Iris pigment epithelial cell (primary cell): Measurements from ENCODE around the gene CDK5RAP2.

Experiments
- DNase-seq: peaks from one replicate; pipeline ENCODE4 v3.0.0-alpha.2; 2011; ENCODE audit warnings: low read depth

CDK5RAP2 gene

DNA sequence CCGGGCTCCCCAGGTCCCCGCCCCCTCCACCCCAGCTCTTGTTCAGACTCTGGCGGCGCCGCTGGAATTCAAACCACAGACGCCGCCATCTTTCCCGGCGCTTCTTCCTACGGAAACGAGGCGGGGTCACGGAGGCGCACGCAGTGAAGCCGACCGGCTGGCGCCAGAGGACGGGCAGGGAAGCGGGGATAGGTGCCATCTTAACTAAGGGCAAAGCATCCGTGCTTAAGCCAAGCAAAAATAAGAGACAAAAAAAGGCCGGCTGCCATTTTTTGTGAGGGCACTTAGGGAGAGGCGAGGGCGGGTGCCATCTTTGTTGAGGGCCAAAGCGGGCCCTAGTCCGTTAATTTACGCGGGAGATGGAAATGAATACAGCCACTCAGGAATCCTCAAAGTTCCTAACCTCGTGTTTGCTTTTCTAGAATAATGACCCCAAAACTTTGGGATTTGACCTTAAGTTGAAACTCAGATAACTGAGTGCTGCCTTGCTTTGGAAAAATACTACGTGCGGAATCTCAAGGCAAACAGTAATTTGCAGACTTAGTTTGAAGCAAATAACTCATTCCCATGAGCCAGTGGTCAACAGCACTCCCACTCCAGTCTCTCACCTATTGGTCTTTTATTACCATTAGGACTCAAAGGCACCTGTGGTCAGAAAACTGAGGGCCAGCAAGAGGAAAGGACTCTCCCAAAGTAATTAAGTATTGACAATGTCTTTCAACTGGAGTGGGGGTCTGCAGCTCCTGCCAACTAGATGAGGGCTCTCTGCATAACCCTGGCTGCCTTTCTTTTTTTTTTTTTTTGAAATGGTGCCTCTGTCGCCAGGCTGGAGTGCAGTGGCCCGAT, at the start of gene CDK5RAP2:
Gene CDK5RAP2 (minus strand): TSS at position 117 of the 846 bp plus-strand sequence. CDS start 189 bp downstream, outside the sequence.
- DNase-seq: peak; percentile 99

DNA sequence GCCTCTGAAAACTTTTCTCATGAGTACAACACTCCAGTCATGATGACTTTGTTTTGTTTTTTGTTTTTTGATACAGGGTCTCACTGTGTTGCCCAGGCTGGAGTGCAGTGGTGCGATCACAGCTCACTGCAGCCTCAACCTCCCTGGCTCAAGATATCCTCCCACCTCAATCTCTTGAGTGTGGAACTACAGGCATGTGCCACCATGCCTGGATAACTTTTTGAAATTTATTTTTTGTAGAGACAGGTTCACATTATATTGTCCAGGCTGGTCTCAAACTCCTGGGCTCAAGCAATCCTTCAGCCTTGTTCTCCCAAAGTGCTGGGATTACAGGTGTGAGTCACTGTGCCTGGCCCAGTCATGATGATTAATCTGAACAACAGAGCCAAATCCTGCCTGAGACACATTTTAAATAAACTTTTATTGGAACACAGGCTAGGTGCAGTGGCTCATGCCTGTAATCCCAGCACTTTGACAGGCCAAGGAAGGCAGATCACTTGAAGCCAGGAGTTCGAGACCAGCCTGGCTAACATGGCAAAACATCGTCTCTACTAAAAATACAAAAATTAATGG, 49.0 kb upstream of the CDK5RAP2 start:
- DNase-seq: peak; percentile 63

DNA sequence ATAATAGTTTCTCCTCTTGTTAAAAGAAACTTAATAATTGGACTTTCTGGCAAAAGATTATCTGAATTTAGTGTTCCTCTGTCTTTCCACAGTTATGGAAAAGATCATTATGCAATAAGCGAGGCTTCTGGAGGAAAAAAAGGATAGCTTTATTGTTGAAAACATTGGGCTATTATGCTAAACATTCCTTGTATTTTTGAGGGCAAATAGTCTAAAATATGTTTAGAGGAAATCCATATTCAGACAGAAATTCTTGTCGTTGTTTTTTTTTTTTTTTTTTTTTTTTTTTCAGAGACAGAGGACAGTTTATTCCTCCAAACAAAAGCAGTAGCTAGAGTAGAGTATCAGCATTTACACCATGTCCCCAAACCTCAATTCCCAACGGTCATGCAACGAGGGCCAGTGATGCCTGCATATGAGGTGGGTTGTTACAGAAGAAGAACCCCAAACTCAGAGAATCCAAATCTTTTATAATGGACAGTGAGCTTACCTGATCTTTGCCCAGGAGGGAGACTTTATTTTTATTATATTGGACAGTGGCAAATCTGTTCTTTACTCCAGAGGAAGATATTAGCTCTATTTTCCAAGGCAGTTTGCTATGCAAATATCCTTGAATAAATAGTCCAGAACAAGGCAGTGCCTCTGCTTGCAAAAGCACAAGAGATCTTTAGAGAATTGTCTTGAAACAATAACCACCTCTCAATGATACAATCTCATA, 48.4 kb upstream of the CDK5RAP2 start:
- DNase-seq: no peak

DNA sequence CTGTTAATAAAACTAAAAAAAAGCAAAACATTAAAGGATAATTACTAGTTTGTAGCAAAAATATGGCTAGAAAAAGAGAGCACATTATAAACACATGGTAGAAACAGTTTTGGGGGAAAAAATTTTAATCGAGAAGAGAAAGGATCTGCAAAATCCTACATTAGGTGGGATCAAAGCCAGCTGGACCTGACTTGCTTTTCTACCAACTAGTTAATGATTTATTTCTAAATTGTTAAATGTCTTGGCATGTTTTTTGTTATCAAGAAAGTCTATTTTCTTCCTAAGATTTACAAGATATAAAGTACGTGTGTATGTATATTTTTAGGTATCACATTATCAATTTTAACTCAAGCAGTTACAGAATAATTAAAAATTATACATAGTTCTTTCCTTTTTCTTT, 47.1 kb upstream of the CDK5RAP2 start:
- no peak for DNase-seq

DNA sequence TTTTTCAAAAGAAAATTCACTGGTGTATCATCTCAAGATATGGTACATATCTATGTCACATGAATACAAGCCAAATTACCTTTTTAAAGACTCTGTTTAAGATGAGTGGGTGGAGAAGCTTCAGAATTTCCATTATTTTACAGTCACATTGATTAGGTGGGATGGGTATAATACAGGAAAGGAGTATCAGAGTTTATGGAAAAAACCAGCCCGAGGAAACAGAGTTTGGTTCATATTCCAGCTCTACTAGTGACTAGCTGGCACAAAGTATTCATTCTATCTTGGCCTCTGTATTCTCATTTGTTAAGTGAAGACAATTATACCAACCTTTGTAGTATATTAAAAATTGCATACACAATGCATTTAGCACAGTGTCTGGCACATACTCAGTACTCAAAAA, 46.5 kb upstream of the CDK5RAP2 start:
- DNase-seq: no peak

DNA sequence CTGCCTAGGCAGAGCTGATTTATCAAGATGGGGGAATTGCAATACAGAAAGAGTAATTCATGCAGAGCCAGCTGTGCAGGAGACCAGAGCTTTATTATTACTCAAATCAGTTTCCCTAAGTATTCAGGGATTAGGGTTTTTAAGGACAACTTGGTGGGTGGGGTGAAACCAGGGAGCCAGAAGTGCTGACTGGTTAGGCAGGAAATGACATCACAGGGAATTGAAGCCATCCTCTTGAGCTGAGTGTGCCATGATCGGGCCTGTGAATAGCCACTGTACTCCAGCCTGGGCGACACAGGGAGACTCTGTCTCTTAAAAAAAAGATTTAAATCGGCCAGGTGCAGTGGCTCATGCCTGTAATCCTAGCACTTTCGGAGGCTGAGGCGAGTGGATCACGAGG, 45.3 kb upstream of the CDK5RAP2 start:
- DNase-seq: peak; percentile 36

DNA sequence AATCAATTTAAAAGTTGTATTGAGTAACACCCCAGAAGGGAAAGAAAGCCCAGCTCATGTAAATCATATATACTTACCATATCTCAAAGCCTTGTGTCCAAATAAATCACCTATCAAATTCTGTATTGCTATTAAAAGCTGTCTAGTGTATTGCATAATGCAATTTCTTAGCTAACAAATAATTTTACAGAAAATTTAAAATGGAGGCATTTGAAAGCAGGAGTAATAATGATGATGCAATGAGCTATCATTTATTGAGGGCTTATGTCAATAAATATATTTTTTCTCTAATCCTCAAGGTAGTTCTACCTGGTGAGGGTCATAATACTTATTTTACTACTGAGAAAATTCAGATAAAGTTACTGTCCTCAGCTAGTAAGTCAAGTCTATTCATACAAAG, 42.8 kb upstream of the CDK5RAP2 start:
- no peak for DNase-seq

DNA sequence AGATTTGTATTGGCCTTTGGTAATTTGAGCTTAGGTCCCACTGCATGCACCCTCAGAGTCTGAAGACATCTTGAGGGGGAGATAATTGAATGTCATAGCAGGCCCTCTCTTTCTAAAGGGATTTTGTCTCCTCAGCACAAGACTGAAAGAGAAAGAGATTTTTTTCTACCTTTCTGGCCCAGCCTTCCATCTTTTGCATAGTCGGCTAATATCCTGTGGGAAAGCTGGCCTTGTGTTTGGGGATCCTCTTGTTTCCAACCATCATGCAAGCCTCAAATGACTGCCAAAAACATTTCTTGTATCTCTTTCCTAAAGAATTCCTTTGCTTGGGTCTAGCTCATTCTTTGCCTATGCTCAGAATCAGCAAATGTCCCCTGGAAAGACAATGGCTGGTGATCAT, 42.0 kb upstream of the CDK5RAP2 start:
- DNase-seq: no peak

DNA sequence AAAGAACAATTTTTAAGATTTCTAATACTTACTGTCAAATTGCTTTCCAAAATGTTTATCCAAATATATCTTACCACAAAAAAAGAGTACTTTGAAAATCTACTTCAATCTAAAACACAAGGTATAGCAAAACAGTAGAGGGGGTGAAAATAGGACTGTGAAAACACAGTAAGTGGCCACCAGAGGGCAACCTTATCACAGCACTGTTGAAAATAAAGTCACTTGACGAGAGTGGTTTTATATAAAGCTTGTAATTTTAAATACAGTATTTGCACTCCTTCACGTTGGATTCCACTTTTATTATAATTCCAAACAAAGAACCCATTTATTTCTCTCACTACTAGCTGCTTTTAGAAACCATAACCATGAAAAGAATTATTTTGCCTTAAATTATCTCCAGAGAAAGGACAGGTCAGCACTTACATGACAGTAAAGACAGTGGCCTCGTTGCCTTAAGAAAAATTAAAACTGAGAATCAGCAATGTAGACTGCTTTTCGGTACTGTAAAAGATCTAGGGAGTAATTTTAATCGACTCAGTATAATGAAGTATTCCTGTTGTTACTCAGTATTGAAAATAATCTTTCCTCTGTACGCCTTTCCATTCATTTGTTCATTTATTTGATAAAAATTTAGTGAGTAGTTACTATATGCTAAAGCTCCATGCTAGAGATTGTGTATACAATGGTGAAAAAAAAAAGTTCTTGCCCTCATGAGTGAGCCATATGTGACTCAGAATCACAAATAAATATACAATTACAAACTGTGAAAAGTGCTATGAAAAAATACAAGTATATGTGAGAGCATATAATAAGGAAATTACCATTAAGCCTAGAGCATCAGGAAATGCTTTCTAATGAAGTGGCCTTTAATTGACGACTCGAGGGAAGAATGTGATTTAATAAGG, 40.0 kb upstream of the CDK5RAP2 start:
- peak; percentile 73 for DNase-seq

DNA sequence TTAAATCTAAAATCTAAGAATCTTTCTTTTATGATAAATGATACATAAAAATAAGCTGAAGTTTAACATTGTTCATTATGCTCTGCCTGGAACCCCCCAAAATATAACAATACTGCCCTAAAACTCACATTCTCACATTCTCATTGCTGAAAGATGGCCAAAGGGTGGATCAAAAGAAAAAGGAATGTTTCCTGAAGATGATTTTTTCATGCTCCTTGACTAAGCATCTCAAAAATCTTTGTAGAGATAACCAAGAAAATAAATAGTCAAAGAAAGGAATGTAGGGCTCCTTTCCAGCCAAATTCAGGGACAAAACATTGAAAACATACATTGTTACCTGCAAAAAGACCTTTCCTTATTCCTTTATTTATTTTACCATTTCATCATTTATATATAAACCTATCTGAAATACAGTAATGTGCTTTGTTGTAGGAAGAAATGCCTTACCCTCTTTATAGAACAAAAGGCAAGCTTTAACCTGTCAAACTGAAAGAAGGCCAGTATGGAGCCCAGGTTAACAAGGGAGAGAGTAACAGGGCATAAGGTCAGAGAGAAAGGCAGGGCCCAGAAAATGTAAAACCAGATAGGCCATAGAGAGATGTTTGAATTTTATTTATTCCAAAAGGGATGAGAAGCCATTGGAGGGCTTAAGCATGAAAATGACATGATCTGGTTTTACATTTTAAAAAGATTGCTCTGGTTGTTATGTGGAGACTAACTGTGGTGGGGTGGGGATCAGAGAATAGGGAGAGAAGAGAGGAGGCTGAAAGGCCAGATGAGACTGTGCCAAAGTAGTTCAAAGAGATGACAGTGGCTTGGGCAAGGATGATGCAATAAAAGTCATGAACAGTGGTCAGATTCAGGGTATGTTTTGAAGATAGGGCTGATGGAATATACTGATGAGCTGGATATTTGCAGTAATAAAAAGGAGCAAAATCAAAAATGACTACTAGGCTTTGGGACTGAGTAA, 37.3 kb upstream of the CDK5RAP2 start:
- DNase-seq: peak; percentile 51

DNA sequence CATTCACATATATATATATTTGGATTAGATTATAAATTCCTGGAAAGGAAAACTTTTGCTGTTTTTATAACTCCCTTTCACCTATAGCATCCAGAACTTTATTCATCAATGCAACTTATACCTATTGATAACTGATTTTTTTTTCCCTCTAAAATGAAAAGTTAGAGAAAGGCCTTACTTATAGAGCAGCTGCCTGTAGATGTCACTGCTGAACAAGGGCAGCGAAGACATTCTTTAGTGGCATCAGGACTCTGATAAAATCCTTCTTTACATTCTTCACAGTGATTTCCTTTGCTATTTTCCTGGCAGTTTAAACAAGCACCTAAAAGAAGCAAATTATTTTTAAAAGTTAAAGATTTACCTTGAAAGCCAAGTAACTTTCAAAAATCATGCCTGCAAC, 32.3 kb upstream of the CDK5RAP2 start:
- DNase-seq: no peak

DNA sequence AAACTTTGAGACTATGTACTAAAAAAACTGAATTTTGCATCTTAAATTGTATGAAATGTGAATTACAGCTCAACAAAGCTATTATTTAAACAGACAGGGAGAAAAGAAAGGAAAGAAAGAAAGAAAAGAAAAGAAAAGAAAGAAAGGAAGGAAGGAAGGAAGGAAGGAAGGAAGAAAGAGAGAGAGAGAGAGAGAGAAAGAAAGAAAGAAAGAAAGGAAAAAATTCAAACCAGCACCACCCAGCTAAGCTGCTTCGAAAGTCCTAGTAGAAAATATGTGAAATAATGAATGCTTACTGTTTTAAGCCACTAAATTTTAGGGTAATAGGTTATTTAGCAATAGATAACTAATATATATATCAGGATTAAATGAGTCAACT, 31.7 kb upstream of the CDK5RAP2 start:
- DNase-seq: no peak

DNA sequence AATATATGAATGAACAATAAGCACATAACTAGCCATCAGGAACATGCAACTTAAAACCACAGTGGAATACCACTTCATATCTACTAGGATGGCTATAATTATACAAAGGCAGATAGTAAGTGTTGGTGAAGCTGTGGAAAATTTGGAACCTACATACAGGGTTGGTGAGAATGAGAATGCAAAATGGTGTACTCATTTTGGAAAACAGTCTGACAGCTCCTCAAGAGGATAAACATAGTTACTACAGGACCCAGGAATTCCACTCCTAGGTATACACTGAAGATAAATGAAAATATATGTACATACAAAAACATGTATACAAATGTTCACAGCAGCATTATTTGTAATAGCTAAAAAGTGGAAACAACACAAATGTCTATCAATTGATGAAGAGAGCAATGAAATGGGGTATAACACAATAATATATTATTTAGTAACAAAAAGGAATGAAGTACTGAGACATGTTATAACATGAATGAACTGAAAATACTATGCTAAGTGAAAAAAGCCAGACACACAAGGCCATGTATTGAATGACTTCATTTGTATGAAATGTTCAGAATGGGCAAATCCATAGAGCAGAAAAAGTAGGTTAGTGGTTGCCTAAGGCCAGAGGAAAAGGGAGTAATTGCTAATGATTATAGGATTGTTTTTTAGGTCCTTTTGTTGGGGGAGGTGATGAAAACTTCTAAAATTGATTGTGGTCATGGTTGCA, 31.2 kb upstream of the CDK5RAP2 start:
- peak; percentile 68 for DNase-seq

DNA sequence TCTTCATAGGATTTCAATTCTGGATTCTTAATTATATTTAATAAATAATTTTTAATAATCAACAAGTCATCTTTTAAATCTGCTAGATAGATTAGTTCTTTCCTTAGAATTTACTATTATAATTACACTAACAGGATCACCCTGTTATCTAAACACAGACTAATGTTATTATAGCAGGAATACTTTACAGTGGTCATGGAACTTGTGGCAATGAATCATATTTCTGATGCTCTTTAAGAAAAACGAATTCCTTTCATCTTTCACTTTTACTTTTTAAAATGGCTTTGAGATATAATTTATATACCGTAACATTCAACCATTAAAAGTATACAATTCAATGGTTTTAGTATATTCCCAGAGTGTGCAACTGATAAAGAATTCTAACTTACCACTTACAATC, 29.7 kb upstream of the CDK5RAP2 start:
- DNase-seq: peak; percentile 62

DNA sequence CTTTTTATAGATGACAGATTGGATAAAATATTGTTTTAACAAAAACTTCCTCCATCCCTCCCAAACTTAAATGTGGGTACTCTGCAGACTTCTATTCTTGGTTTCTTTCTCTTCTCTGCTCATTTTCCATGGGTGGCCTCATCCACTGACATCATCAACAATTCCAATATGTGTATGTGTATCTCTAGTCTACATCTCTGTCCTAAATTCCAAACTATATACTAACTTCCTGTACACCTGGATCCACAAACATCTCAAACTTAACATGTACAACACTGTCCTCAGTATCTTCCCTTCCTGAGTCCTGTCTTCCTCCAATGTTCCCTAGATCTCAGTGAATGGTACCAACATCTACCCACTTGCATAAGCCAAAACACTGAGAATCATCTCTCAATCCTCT, 28.5 kb upstream of the CDK5RAP2 start:
- no peak for DNase-seq

DNA sequence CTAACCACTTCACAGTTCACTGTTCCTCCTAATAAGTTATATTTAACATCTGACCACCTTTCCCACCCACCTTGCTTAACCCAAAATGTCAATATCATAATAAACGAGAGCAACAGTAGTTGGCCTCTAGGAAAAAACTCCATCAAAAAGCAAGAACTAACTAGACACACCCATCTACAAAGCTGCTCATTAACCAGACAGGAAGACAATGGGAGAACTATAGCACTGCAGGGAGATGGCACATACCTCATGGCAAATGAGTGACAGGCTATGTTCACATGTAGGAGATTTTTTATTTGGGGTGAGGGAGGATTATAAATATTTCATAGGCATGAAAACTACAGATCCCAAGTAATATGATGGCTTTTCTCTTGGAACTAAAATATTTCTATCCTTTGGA, 23.6 kb upstream of the CDK5RAP2 start:
- no peak for DNase-seq

DNA sequence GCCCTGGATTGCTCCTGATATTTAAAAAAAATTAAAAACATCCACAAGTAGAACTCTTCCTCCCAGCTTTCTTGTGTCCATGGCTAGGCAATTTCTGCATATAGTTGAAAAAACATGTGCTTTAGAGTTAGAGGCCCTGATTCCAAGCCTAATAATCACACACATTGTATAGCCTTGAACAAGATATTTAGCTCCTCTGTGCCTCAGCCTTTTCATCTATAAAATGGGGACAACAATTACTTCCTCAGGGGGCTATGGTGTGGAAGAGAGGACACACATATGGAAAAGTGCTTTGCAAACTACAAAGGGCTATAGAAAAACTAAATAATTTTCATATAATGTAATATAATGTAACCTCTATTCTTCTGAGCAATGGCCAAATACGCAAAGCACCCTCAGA, 23.0 kb upstream of the CDK5RAP2 start:
- DNase-seq: no peak

DNA sequence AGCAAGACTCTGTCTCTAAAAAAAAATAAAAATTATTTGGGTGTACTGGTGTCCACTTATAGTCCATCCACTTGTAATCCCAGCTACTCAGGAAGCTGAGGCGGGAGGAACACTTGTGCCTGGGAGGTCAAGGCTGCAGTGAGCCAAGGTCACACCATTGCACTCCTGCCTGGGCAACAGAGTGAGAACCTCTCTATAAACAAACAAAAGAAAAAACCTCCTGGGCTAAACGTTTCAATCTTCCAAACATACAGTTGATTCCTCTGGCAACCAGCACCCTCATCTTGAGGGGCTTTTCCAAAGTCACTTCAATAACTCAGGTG, 13.9 kb upstream of the CDK5RAP2 start:
- DNase-seq: no peak

DNA sequence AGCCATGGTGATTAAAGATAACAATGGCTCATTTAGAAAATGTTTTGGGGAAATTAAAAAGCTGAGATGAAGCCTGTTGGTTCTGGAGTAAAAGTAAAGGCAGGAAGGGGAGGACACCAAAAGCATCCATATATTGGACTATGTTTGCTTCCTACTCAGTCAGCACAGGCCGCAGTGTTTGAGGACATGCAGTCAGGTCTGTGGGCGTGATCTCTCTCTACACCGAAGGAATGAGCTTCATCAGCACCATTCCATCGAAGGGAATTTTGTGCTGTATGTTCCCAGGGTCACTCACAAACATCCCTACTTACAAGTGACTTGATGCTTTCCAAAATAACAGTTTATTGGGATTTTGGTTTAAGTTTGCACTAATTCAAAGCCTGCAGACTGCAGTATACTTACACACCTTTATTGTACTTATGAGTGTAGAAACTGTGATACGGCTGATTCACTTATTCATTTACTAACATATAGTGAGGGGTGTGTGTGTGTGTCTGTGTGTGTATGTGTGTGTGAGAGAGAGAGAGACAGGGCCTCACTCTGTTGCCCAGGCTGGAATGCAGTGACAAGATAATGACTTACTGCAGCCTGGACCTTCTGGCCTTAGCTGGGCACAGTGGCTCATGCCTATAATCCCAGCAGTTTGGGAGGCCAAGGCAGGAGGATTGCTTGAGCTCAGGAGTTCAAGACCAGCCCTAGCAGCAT, 13.4 kb upstream of the CDK5RAP2 start:
- DNase-seq: no peak

DNA sequence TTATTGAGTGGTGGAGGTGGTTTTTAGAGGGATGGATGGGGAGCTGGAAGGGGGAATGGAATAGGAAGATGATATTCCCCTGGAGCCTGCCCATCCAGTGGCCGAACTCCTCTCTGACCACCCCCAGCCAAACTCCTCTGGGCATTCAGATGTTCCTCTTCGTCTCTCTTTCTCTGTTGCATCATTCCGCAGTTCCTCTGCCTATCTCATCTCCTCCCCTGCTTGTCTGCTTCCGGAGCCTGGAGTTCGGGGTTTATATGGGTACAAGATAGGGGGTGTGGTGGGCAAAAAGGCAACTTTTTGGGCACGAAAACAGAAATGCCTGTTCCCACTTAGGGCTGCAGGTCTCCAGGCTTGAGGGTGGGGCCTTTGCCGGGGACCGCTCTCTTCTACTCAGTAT, 12.2 kb upstream of the CDK5RAP2 start:
- DNase-seq: no peak
